GM19395 (cell line): ENCODE measurements around the gene UGT1A8.

Experiments
- ATAC-seq: cut with Tn5 transposase; IDR thresholded peaks from one replicate; pipeline ENCODE4 v1.9.1; 2021; ENCODE audit warnings: mild to moderate bottlenecking, moderate library complexity; ENCODE audit not compliant: unreplicated experiment

Gene UGT1A8

GRCh38 chr2:233760043-233760442 is 142.6 kb downstream of the UGT1A8 start, which contains the start of gene UGT1A1:
Gene UGT1A1, plus strand, starts transcription at chr2:233760270. Its CDS starts 18 bp downstream, at chr2:233760288.
- ATAC-seq: no peak

- no peak for ATAC-seq
Measured at GRCh38 chr2:233761040-233761769, 143.8 kb downstream of the UGT1A8 start.

- ATAC-seq: no peak
Measured at GRCh38 chr2:233764264-233764663, 146.8 kb downstream of the UGT1A8 start.

GRCh38 chr2:233764761-233765160 is 147.3 kb downstream of the UGT1A8 start:
- no peak for ATAC-seq

GRCh38 chr2:233766416-233766815 is 149.0 kb downstream of the UGT1A8 start:
- ATAC-seq: no peak

- no peak for ATAC-seq
Measured at GRCh38 chr2:233768076-233768475, 150.6 kb downstream of the UGT1A8 start.

- ATAC-seq: no peak
Measured at GRCh38 chr2:233769260-233769659, 151.8 kb downstream of the UGT1A8 start.

GRCh38 chr2:233772153-233772552 is 154.7 kb downstream of the UGT1A8 start:
- no peak for ATAC-seq

- no peak for ATAC-seq
Measured at GRCh38 chr2:233772583-233772982, 155.2 kb downstream of the UGT1A8 start.

- no peak for ATAC-seq
Measured at GRCh38 chr2:233773854-233774253, 156.4 kb downstream of the UGT1A8 start.

- ATAC-seq: no peak
Measured at GRCh38 chr2:233775414-233775813, 158.0 kb downstream of the UGT1A8 start.

- no peak for ATAC-seq
Measured at GRCh38 chr2:233778030-233778429, 160.6 kb downstream of the UGT1A8 start, which contains the start of gene MROH2A. Gene MROH2A, plus strand, starts transcription at chr2:233778330. Its CDS starts 1,029 bp downstream, at chr2:233779359.

GRCh38 chr2:233779722-233780121 is 162.3 kb downstream of the UGT1A8 start:
- no peak for ATAC-seq

GRCh38 chr2:233780771-233781170 is 163.3 kb downstream of the UGT1A8 start:
- no peak for ATAC-seq

- no peak for ATAC-seq
Measured at GRCh38 chr2:233789554-233789953, 172.1 kb downstream of the UGT1A8 start.

GRCh38 chr2:233791151-233791882 is 173.9 kb downstream of the UGT1A8 start:
- no peak for ATAC-seq

GRCh38 chr2:233791883-233792329 is 174.5 kb downstream of the UGT1A8 start:
- no peak for ATAC-seq

- ATAC-seq: no peak
Measured at GRCh38 chr2:233792720-233793119, 175.3 kb downstream of the UGT1A8 start.

- no peak for ATAC-seq
Measured at GRCh38 chr2:233793465-233794127, 176.2 kb downstream of the UGT1A8 start.

GRCh38 chr2:233794128-233794658 is 176.8 kb downstream of the UGT1A8 start:
- ATAC-seq: no peak

- no peak for ATAC-seq
Measured at GRCh38 chr2:233795735-233796171, 178.3 kb downstream of the UGT1A8 start.
